GM21526 (cell line): ENCODE results near the gene PAFAH2.

Experiments
- ATAC-seq: cut with Tn5 transposase; IDR thresholded peaks from one replicate; pipeline ENCODE4 v1.9.1; 2021; ENCODE audit warnings: moderate library complexity; ENCODE audit not compliant: unreplicated experiment, low FRiP score

The PAFAH2 gene

DNA sequence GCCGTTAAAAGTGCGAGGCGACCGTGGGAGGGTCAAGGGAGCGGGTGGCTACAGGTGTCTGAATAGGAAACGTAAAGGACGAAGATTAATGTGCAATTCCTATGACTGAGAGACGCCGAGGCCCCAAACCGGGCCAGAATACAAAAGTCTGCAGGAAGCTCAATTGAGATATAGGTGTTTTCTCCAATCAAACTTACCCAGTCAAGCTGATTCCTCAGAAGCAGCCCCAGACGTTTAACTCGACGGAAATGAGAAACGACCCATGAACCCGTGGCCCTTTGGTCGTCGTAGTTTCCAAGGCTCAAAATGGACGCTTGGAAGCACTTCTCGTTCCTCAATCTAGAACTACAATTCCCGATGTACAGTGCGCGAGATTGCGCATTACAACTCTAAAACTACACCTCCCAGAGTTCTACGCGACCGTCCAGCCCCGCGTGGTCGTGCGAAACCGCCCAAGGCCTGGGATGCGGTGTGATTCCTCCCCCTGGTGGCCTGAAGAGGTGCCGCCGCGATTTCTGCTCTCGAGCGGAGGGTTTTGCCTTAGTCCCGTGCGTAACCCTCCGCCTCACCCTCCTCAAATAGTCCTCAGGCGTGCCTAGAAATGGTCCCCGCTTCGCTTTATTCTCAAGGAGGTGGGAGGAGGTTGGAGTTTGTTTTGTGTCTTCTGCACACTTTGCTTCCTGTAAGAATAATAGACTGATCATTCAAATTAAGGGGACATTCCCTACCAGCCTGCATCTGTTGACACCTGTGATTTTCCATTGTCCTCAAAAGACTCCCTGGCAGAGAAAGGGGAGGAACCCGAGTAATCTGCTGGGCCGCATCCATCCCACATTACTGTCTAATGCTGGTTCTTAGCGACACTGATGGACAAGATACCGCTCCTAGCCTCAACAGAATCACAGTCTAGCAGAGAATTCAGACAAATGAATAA lies at the start of gene PAFAH2:
Gene PAFAH2 (minus strand): TSS at position 236 of the 934 bp plus-strand sequence. CDS start 7,247 bp downstream, outside the sequence.
- peak; percentile 89 for ATAC-seq

DNA sequence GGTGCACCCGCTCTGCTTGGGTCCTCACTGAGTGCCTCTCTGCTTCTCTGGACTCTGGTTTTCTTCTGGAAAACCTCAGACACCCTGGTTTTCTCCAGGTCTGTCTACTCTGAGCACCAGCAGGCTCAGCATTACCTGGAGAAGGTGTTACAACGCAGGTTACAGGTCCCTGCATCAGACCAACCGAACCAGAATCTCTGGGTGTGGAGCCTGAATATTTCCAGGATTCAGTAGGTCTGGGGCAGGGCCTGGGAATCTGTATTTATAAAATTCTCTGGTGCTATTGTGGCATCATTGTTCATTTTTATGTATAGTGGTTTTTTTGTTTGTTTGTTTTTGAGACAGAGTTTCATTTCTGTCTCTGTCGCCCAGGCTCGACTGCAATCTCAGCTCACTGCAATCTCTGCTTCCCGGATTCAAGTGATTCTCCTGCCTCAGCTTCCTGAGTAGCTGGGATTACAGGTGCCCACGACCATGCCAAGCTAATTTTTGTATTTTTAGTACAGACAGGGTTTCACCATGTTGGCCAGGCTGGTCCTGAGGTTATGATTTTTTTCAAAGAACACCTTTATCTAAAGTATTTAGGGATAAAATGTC lies 49.5 kb upstream of the PAFAH2 start:
- no peak for ATAC-seq

DNA sequence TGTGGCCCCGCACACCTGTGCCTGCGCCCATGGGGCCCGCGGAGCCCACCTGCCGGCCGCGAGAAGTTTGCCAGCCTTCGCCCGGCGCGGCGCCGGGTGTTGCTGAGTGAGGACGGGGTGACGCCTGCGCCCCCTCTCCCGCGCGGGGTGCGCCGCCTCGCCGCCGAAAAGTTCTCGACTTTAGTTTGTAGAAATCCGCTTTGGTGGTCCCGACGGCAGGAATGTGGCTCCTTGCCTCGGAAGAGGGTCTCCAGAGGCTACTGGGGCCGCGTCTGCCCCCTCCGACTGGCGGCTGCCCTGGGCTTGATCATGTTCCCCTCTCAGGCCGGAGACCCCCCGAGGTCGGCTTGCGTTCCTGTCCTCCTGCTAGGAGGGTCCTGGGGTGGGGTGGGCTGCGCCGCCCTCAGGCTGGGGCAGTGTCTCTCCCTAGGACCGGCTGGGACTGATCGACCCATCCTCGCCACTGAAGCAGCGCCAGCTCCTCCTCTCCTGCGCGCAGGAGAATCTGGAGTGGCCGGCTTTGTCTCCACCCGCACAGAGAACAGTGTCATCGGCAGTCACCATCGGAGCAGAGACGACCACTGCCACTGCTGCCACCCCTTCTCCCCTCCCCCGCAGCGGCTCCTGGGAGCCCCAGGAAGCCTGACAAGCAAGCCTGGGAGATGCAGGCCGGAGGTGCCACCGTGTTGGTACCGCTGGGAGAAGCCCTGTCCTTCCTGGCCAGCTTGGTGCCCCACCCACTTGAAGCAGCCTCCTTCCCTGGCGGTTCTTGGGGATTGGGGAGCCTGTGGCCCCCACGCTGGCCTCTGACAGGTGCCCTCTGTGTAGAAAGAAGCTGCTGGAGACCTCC lies 48.6 kb upstream of the PAFAH2 start:
- ATAC-seq, result no peak

DNA sequence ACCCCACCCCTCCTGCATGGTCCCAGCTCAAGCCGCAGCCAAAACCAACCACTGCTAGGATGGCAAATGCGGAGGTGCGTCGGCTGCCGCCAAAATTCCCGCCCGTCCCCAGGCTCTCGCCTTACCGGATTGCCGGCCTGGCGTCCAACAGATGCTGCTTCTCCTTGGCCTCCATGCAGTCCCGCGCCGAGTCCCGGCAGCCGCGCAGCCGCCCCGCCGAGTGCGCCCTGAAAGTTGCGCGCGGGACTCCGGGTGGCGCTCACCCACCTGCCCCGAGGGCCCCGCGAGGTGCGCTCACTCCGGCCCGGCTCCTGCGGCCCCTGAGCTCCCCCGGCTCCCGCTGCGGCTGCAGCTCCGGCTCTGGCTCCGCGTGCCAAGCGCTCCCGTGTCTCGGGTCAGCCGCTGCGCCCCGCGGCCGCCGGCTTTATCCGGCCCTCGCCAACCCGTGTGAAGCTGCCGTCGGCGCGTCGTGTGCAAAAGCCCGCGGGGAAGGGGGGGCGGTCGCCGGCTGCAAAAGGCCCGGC lies 47.9 kb upstream of the PAFAH2 start, which contains the start of gene SLC30A2:
Gene SLC30A2 (minus strand): TSS at position 397 of the 524 bp plus-strand sequence. CDS start 222 bp downstream, at position 175.
- ATAC-seq, result no peak

DNA sequence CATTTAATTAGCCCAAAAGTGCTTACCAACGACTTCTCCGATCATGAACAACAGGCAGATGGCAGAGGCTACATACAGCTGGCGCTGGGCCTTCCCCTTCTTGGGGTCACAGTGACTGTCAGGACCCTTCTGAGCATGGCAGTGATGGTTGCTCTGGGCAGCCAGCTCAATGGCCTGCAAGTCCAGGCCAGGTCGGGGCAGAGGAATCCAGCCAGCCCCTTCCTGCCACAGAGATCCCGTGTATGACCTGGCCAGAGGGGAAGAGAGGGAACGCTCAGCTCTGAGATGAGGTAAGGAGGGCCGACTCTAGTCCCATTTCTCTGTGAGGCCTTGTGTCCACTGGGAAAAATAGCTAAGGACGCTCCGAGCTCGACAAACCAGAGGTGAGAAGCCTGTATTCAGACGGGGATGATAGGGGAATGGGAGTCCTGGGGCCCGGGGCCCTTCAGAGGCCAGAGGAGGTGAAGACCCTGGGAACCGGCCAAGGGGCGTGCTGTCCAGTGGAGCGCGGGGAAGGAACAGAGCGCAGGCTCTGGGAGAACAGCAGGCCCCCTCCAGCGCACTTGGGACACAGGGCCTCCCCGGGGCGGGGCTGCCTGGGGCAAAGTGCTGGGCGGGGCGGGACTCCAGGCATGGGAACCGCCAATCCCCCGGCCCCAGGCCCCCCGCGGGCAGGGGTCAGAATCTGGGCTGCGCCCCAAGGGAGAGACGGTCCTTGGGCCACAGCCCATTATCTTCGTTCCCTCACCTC lies 47.3 kb upstream of the PAFAH2 start:
- no peak for ATAC-seq

DNA sequence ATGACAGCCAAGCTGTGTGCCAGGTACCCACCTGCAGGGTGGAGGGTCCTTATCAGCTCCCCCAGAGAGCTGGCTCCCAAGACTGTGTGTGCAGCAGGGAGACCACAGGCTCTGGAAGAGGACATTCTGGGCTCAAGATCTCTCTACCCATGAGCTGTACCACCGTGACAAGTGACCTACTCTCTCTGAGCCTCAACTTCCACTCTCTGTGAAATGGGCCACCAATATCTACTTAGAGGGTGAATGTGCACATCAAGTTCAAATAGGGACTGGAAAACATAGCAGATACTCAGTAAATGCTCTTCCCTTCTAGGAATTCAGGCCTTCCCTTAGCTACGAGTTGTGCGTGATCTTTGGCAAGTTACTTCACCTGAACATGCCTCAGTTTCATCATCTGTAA lies 46.6 kb upstream of the PAFAH2 start:
- ATAC-seq, result no peak

DNA sequence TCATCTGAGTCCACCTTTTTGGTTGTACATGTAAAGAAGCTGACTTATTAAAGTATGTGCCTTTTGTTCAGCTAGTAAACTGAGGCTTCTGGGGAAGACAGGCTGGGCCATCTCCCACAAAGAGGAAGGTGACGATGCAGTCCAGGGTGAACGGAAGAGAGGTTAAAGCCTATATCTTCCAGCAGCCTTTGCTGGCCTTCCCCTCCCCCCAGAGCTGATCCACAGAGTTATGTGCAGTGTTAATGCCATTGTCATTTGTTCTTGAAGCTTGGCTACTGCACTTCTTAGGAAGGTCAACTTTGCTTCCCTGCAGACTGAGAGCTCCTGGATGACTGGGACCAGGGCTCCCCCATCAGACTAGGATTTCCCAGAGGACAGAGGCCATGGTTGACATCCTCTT lies 45.9 kb upstream of the PAFAH2 start:
- ATAC-seq, result no peak

DNA sequence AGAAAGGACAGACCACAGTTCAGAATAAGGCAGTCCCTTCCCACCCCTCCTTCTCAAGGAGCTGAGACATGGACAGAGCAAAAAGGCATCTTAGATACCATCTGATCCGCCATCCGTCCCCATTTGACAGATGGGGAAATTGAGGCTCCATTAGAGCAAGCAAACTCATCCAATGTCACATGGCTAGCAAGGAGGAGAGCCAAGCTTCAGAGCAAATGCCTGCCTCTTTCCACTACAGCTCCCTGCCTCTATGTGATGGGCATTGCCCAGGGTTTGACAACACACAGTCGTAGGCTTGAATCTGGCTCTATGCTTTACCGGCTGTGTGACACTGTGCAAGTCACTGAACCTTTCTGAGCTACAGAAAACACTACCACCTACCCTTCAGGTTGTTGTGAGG lies 44.1 kb upstream of the PAFAH2 start:
- no peak for ATAC-seq

DNA sequence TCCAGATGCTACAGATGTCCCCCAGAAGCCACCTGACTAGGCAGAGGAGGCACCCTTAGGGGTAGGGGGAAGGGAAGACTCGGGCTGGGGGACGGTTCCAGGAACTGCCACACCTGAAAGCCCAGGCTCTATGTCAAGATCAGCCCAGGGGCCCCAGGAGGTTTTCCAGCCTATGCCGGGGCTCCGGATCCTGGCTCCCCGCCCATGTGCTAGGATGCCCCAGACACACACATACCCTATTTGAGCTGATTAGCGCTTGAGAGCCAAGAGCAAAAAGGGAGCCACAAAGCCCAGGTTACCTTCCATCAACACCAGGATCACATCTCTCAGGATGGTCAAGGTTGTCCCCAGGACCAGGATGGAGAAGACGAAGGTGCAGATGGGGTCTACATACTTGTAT lies 43.5 kb upstream of the PAFAH2 start:
- no peak for ATAC-seq

DNA sequence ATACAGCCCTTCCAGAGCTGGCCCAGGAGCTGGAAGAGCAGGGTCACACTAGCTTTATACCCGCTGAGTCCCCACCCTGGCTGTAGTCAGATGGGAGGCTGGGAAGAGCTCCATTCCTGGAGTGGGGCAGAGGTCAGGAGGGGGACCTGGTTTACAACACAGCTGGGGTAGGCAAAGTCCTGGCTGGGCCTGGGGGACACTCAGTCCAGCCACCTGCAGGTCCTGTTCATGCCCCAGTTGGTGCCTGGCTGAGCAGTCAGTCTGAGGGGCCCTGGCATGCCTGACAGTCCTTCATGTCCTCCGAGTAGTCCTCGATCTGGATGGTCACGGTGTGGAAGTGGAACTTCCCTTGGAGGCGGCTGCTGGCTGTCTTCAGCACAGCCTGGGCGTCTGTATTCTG lies 41.0 kb upstream of the PAFAH2 start:
- no peak for ATAC-seq

DNA sequence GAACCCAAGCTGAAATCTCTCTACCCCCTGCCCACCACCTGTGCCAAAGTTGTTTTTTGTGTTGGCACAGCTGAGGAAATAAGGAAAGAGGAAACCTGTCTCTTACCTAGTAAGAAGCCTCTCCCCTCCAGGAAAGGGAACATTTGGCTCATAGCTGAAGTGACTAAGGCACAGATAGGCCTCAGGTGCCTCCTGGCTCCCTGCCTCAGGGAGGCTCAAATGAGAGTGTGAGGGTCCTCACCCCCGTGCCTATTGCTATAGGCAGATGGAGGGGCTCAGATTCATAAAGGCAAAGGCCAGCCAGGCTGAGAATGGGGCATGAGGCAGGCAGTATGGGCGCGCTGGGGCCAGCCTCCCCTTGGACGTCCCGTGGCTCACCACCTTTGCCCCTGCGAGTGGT lies 40.6 kb upstream of the PAFAH2 start:
- ATAC-seq, result no peak

DNA sequence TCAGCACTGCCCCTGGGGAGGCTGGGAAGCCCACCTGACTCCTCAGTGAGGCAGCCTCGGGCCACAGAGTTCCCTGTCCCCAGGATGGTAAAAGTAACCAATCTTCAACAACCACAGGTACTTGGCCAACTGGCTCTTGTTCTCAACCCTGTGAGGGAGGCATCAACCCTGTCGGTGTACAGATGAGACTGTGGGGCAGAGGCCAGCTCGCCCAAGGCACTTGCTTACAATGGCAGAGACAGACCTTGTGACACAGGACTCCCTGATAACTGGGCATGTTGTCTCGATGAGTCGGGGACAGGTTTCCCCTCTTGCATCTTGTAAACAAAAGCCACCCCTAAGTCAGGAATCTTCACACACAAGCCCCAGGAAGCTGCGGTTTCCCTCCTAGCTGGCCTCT lies 40.0 kb upstream of the PAFAH2 start:
- ATAC-seq, result no peak

DNA sequence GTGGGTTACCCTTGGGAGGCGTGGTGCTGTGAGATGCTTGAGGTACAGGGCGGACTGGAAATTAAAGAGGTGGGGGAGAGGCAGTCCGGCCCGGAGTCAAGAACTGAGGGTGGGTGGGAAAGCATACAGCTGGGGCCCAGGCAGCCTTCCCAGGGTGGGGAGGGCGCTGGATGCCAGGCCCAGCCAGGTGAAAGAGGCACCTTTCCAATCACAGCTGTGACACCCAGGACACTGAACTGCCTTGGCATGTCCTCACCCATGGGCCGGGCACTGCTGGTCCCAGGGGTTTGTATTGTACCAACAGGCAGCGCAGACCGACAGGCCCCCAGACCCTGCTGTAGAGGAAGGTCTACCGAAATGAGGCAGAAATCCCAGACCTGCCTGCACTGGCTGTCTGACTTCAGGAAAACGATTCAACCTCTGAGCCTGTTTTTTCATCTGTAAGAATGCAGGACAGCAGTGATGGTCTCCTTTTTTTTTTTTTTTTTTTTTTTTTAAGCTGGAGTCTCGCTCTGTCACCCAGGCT lies 39.0 kb upstream of the PAFAH2 start:
- no peak for ATAC-seq

DNA sequence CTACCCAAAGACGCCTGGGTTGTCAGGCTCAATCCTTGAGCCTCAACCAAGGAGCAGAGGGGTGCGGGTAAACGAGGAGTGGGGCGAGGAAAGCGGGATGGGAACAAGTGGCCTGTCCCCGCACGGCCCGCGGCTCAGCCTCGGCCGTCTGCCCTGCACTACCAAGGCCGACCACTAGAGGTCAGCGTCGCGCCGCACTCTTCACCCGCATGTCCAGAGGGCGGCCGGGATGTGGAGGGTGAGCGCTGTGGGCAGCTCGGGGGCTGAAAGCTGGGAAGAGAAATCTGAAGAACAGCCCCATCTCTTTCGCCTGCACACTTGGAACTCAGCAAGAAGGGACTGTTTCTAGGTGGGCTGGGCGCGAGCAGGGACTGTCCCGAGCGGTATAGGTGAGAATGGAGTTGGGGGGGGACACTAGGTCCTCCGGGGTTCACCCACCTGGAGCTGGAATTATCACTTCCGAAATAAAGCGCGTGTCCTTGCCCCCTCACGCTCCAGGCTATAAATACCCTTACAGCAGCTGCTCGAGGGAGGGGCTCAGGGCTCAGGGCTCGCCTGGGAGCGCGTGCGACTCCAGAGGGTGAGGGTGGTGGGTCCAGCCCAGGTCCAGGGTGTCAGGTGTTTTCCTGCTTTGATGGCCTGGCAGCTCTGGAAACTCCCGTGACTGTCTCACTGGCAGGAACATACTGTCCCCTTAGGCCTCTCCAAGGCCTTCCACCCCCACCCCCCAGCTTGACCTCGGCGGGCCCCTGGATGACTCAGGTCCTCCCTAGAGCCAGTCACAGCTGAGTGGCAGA lies 38.3 kb upstream of the PAFAH2 start:
- peak; percentile 61 for ATAC-seq

DNA sequence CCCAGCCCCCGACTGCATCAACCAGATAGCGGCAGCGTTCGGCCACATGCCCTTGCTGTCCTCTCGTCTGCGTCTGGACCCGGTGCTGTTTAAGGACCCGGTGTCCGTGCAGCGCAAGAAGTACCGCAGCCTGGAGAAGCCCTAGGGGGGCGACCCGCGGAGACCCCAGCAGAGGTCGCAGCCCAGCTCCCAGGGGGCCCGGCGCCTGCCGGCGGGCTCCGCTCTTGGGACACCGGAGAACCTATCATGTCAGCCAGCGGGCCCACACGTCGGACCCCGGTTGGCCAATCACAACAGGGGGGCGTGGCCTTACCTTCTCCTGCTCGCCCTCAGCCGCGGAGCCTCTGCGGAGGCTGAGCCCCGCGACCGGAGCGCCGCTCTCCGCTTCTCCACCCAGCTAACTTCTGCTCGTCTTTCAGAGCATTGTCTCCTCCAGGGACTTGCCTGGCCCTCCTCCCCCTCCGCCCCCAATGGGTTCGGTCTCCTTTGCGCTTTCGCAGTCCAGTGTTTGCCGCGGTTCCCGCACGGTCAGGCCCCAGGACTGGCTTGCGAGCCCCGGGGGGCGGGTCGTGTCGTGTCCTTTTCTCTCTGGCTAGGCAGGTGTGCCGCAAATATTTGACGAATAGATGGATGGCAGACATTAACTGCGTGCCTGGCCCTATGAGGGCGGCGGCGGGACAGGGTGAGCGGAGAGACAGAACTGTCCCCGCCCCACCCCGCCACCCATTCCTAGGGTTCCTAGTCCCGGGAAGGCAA lies 37.5 kb upstream of the PAFAH2 start:
- ATAC-seq, result peak; percentile 81

DNA sequence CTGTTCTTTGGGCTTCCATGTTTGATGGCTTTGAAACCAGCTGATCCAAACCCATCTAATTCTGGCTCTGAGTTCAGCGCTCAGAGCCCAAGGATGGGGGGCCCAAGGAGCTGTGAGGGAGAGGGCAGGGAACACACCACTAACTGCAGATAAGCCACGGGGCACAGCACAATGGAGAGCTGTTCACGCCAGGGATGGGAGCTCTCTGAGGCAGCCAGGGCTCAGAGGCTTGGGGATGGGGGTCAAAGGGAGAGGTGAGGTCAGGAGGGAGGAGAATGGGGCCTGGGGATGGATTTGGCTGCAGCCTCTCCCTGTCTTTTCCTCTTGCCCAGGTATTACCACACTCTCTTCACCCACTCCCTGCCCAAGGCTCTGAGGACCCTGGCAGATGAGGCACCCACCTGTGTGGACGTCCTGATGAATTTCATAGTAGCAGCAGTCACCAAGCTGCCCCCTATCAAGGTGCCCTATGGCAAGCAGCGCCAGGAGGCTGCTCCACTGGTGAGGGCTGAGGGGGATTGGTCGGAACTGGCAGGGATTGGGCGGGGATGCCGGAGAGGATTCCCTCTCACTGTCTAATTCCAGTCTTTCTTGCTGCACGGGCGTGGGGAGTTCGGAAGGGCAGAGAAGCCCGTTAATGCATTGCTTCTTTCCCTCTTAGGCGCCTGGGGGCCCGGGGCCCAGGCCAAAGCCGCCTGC lies 36.8 kb upstream of the PAFAH2 start:
- no peak for ATAC-seq

DNA sequence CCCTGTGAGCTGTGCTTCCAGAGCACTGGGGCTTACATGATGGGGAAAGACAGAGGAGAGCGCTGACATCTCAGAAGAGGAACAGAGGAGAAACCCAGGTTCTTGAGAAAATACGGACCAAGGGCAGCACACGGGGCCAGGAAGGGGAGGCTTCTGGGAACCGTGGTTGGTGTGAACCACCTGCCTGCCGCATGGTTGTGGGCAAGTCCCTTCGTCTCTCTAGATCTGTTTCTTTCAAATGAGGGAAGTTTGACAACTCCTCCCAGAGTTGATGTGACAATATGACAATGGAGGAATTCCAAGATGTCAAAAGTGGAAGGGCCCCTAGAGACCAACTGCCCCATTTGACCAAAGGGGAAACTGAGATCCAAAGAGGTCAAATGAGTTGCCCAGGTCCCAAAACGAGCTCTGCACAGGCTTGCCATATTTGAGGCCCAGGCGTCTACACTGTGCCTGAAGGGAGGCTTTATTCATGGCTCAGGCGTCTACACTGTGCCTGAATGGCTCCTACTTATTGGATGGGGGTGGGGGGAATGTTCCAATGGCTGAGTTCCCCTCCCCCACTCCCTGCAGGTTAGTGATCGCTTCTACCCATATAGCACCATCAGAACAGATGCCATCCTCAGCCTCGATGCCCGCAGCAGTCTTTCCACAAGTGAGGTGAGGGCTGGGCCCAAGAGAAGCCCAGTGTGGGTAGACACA lies 34.9 kb upstream of the PAFAH2 start:
- ATAC-seq, result no peak
